Hematopoietic multipotent progenitor cell treated with erythropoietin and hydrocortisone succinate and interleukin-3 and kit ligand, for 15 days (in vitro differentiated cells): ENCODE results near the gene GRB14.
"Not testable (repeated sequence)": the region's sequence is repeated elsewhere in the genome, so short reads cannot be mapped to it uniquely, and the experiment has no call there.

ENCODE experiments used
- DNase-seq: peaks from one replicate; pipeline ENCODE4 v3.0.0-alpha.2; 2015; ENCODE audit warnings: low spot score

The GRB14 gene

DNA sequence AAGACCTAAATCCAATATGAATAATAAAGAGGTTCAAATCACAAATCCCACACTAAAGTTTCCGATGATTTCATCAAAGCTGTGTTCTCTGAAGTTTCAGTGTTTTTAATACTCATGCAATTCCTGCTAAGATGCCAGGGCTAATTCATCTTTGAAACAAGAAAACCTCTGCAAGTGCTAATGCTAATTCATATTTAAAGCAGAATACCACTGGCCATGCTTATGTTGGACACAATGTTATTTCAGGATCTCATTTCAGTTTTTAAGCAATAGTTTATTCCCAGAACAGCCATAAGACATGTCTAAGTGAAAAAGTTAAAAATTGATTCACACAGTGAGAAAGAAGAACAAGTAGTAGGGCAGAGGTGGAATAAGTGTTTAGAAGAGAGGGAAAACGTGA, 62.8 kb downstream of the GRB14 start:
- no peak for DNase-seq

DNA sequence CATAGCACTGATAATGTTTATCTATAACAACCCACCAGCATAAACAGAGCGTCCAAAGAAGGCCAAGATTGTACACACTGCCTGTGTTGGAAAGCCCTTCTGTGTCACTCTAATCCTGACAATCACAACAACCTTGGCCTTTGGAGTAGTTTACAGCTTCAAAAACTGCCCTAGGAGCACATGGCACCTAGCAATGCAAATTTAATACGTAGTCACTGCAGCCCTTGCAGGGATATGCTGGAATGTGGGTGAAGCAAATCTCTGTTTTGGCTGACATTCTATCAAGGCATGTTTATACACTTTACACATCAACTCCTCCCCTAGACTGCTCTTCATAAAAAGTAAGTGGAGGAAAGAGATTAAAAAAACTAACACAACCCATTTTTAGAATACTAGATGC, 66.8 kb downstream of the GRB14 start:
- DNase-seq = no peak

DNA sequence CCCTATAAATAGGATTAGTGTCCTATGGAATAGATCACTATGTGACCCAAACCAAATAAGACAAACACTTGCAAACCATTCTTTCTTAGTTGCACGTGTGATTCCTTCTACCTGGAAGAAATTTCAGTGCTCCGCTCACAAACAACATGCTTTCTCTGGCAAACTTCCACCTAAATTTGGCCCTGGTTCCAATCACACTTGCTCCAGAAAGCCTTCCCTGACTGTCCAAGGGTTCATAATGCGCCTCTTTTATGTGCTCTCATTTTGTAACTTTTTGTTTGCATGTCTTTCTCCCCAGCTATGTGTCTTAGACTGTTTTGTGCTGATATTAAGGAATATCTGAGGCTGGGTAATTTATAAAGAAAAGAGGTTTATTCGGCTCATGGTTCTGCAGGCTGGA, 69.8 kb downstream of the GRB14 start:
- no peak for DNase-seq

DNA sequence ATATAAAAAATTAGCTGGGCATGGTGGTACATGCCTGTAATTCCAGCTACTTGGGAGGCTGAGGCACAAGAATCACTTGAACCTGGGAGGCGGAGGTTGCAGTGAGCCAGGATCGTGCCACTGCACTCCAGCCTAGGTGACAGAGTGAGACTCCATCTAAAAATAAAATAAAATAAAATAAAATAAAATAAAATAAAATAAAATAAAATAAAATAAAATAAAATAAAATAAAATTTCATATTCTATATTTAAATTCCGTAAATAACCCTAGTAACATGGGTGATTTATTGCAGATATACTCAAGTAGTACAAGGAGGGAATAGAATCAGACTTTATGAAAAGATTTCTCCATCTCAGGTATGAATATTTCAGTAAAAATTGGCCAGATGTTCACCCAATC, 71.6 kb downstream of the GRB14 start:
- not testable (repeated sequence) for DNase-seq

DNA sequence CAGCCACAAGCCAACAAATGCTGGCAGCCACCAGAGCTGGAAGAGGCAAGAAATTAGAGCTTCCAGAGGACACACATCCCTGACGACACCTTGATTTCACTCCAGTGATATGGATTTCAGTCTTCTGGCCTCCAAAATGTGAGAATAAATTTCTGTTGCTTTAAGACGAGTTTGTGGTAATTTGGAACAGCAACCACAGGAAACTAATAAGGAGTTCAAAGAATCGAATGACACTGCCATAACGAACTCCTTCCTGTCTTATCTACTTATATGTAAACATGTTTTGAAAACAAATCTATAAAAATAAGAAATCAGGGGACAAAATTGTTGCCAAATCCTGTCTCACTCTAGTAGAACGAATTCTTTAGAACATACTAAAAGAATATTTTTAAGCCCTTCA, 75.8 kb downstream of the GRB14 start:
- no peak for DNase-seq

DNA sequence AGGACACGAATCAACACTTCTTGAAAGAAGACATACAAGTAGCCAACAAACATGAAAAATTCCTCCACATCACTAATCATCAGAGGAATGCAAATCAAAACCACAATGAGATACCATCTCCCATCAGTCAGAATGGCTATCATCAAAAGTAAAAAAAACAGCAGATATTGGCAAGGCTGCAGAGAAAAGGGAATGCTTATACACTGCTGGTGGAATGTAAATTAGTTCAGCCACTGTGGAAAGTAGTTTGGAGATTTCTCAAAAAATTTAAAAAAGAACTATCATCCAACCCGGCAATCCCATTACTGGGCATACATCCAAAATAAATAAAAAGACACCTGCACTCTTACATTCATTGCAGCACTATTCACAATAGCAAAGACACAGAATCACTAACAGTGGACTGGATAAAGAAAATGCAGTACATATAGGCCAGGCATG, 78.7 kb downstream of the GRB14 start:
- DNase-seq = no peak

DNA sequence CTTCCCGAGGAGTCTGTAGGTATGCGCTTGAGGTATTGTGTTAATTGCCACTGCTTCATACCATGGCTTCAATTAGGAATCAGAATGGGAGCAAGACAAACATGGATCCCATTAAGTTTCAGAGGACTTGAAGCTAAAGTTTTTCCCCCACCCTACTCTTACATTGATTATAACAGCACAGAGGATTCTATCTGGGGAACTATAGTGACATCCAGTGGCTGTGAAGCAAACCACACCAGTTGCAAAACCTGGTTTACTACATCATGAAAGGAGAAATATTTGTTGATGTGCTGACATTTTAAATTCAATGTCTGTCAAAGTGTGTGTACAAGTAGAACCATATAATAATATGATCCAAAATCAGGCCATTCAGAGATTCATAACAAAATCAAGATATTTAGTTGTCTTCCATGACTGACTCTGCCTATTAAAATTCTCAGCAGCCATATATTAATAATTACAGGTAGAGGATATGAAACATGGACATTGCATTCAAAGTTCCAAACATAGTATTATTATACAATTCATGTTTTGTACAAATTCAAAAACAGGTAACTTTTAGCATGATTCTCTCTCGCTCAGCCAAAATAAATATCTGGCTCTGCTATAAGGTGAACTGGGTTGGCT, 82.9 kb downstream of the GRB14 start:
- no peak for DNase-seq

DNA sequence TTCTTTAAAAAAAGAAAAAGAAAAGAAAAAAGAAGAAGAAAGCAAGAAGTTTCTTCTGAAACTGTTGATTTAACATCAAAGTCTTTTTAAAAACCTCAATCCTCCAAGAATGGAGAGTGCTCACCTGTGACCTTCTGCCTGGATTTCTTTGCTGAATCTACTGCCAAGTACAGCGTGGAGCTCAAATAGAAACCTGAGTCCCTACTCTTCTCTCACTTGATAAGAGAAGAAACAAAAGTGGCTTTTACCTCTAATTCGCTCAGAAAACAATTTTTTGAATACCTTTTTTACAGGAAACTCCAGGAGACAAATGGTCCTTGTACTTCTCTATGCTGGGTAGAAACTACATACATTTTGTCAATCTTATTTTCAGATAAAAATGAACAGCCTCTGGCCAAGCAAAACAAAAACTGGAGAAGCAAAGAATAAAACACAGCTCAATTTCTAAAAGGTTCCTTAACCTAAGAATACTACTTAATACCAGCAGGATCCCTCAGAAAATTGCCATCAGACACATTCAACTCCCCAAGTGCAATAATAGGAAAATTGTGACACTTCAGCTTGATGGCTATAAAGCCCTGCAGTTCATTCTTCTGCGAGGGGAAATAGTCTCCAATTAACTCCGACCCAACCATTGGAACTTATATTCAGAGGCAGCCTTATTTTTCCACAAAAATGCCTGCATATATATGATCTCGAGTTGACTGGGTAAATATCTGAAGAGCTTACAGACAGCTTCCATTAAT, 85.8 kb downstream of the GRB14 start:
- DNase-seq = no peak

DNA sequence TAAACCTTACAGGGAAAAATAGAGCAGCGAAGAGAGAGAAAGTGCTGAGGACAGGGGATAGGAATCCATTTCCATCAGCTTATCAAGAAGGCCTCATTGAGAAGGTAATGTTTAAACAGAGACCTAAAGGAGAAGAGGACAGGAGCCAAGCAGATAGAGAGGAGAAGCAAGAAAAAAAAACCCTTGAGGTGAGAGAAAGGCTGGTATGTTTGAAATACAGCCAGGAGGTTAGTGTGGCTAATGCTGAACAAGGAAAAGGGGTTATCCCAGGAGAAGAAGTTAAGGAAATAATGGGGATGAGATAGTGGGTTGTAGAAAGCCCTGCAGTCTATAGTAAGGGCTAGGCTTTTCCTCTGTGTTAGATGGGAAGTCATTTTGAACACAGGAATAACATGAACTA, 90.8 kb downstream of the GRB14 start:
- no peak for DNase-seq

DNA sequence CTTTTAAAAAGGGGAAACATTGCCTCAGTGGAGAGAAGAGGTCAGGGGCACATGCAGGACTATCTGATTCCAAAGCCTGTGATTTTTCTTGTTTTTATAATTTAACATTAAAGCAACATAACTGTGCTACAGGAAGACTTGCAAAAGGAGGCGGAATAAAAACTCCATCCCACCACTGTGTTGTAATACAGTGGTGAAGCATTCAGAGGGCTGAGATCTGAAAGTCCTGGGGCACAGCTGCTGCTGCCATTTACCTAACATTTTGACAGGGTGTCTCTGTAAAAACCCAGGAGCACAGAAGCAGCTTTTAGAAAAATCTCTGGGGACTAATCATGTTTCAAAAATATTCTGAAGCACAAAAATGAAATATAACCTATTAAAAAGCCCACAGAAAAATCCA, 97.6 kb downstream of the GRB14 start:
- DNase-seq = no peak

DNA sequence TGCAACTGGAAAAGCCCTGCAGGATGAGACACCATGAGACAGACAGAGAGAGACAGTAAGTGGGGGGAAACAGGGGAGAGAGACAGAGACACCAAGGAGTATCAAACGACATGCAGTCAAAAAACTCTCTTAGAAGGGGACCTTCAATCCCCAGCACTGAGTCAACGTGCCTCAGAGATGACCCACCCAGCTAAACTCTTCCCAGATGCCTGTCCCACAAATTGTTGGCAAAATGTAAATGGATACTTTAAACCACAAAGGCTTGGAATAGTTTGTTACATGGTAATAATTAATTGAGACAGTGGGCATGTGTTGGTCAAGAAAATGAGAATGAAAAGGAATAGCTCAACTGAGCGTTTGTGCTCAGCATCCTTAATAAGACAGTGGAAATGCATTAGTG, 98.3 kb downstream of the GRB14 start:
- no peak for DNase-seq

DNA sequence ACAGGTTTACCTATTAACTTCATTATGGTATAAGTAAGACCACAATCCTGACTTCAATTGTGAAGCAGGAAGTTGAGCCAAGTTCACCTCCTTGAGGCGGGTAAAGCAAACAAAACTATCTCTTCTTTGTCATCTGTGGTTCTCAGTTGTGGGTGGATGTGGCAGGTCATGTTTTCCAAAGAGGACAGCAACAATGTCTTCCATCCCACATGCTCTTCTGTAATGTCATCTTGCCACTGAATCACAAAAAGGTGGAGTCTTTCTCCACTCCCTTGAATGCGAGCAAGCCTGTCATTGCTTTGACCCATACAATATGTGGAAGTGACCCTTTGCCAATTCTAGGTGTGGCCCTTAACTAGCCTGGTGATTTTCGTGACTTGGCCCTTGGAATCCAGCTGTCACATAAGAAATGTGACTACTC, 98.7 kb downstream of the GRB14 start:
- no peak for DNase-seq

DNA sequence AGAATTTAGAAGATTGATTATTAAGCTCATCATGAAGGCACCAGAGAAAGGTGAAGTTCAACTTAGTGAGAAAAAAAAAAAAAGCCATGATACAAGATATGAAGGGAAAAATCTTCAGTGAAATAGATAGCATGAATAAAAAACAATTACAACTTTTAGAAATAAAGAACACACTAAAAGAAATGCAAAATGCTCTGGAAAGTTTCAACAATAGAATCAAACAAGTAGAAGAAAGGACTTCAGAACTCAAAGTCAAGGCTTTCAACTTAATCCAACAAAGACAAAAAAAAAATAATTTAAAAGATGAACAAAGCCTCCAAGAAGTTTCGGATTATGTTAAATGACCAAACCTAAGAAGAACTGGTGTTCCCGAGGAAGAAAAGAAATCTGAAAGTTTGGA, 105.5 kb downstream of the GRB14 start:
- no peak for DNase-seq

DNA sequence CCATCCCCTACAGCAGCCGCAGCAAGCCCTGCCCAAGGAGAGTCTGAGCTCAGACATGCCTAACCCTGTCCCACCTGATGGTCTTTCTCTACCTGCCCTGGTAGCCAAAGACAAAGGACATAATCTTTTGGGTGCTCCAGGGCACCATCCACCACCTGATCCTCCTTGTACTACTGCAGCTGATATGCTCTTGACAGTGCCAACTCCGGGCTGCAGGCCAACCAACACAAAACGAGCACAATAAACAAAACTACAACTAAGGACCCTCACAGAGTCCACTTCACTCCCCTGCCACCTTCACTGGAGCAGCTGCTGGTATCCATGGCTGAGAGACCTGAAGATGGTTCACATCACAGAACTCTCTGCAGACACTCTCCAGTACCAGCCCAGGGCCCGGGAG, 106.3 kb downstream of the GRB14 start:
- DNase-seq = no peak

DNA sequence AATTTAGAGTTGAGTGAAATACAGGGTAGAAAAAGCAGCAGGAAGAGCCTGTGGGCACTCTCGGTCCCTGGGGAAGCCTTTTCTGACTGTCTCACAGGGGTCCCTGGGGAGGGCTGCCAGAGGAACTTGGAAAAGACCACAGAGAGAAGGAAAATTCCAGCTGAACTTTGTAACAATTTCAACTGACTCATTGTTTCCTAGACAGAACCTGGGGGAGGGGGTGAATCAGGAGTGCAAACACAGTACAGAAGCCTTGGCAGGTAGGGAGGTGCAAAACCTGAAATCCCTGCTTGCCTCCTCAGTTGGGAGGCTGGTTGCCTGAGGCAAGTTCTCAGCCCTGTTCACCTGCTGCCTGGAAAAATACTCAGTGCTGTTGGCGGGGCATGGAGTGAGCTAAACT, 106.8 kb downstream of the GRB14 start:
- DNase-seq = no peak

DNA sequence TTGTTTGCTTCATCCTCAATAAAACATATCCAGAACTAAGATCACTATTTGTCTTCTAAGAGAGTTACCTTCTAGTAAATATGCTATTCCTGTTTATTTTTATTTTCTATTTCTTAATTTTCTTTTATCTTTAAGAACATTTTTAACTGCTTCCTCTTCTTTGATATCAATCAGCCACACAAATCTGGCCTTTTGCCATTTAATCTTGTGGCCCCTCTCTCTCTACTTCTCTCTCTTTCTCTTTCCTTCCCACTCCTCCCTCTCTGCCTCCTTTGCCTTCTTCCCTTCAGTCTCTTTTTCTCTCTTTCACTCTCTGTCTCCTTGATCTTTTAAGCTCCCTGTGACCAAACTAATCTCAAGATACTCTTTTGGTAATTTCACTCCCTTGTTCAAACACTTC, 108.4 kb downstream of the GRB14 start:
- DNase-seq = no peak

DNA sequence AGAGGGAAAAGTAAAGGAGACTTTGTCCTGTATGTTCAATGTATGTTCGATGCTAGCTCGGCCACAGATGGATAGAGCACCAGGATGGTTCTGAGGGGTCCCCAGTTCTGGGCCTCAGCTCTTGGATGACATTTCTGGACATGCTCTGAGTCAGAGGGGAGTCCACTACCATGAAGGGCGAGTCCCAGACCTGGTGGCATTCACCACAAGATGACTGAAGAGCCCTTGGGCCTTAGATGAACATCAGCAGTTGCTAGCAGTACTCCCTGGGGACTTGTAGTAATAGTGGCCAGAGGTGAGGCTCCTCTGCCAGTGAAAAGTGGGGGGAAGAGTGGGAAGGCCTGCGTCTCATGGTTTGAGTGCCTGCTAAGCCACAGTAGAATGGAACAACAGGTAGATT, 109.5 kb downstream of the GRB14 start:
- DNase-seq = no peak

DNA sequence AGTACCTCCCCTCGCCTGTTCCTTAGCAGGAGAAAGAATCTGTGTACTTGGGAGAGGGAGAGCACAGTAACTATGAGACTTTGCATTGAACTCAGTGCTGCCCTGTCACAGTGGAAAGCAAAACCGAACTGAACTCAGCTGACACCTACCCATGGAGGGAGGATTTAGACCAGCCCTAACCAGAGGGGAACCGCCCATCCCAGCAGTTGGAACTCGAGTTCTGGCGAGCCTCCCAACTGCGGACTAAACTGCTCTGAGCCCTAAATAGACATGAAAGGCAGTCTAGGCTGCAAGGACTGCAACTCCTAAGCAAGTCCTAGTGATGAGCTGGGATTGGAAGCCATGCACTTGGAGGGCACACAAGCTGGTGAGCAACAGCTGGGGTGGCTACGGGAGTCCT, 110.4 kb downstream of the GRB14 start:
- no peak for DNase-seq

DNA sequence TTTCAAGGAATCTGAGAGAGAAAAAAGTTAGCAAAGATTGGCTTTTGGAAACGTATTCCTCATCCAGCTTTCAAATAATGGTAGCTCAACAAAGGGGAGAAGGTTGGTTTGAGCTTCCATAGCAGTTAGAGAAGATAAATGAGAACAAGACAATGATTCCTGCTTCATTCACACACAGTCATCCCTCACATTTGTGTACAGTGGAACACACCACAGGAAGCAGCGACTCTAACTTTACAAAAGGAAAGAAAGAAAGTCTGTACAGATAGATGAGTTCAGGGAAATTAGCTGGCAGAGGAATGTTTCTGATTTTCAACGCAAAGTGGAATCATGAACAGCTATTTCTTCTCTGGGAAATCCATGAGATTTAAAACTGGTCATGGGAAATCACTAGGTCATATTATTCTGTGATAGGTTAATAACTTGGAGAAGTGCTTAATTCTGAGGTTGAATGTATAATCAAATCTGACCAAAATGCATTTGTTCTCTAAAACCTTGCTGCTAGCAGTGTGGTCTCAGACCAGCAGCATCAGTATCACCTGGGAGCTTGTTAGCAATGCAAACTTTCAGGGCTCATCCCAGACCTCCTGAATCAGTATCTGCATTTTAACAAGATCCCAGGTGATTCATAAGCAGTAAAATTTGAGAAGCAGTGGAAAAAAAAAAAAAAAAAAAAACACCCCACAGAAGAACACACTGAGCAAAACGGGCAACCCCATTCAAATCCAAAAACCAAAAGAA, 112.0 kb downstream of the GRB14 start:
- DNase-seq = no peak

DNA sequence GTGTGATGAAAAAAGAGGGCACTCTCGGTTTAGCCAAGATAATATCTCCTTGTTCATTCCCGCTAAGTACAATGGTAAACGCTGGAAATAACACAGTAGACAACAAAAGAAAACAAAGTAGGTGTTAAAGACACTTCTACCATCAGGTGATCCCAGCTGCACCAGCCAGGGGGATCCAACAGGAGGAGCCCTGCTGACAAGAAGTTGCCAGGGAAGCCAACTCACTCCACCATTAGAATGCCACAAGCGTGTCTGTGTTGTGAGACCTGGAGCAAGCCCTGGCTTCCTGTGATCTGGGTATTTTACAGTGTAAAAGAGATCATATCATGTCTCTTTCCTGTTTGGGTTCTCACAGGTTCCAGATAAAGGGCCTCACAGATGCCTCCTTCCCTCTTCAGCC, 117.0 kb downstream of the GRB14 start:
- no peak for DNase-seq

DNA sequence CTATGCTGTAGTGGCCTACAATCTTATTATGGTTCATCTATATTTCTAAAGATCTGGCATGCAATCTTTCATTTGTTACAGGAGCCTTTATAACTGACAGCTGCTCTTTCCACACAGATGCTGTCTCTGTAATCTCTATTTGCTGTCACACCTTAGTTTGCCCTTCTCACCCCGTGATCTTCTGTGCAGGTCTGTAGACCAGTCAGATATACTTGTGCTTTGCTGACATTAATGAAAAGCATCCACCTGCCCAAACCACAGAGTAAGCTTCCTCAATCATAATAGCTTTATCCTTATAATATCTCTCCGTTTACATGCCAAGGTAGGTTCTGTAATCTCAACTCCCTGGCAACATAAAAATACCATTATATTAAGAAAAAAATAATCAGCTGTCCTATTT, 122.4 kb downstream of the GRB14 start:
- DNase-seq = no peak

DNA sequence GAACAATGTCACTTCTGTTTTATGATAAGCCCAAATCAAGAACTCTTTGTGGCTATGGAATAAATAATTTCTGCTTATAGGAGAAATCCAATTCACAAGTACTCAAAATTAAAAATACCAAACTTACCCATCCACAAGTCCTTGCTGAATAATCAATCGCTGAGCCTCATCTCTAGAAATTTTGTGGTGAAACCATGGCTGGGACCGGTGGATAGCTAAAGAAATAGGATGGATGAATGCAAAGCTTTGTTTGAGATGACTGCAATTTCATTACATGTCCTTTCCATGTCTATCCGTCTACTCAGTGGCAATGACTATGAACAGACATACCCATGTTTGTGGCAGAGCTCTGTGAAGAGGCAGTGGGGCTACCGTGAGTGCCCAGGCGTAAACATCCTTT, 124.4 kb downstream of the GRB14 start:
- no peak for DNase-seq

DNA sequence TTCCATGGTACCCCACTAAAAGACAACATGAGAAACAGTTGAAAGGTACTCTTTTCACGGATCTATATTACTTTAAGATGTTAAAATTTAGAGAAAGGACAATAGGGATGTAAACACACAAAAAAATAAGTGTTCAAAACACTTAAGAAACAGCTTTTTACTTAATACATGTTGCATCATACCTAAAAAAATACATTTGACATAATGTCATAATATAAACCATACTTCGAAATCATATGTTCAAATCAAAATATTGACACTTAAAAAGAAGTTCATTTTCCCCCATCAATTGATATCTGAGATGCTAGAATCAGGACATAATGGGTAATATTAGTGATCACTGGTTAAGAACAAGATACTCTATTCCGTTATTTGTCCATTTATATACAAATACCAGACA, 124.9 kb downstream of the GRB14 start:
- DNase-seq = no peak
